ENCODE measurements around the gene CAPN13. TPM values are rescaled to one million over a fixed set of nuclear protein-coding genes. Genes with fewer than 3 reads are reported as not detected.

Gene CAPN13
- not detected for total RNA-seq

DNA sequence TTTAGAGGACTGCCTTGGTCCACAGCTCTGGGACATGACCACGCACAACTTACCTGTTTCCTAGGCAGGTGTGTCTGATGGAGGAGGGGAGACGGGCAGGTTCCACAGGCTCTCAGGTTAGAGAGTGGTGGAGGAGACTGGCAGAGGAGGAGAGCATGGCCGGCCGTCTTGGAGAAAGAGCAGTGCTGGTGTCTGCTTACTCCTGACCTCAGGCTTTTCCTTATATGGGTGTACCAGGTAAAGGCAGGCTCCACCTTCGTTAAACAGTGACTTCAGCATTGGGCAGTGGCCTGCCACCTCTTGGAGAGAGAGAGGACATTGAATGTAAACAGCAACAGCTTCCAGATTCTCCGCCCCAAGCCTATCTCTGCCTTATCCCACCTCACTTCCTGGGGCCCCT, at the start of gene CAPN13:
TSS of gene CAPN13 (minus strand) at position 198 of the 400 bp plus-strand sequence. CDS start 20,121 bp downstream, outside the sequence.
- TF ChIP-seq, protein P1, sequence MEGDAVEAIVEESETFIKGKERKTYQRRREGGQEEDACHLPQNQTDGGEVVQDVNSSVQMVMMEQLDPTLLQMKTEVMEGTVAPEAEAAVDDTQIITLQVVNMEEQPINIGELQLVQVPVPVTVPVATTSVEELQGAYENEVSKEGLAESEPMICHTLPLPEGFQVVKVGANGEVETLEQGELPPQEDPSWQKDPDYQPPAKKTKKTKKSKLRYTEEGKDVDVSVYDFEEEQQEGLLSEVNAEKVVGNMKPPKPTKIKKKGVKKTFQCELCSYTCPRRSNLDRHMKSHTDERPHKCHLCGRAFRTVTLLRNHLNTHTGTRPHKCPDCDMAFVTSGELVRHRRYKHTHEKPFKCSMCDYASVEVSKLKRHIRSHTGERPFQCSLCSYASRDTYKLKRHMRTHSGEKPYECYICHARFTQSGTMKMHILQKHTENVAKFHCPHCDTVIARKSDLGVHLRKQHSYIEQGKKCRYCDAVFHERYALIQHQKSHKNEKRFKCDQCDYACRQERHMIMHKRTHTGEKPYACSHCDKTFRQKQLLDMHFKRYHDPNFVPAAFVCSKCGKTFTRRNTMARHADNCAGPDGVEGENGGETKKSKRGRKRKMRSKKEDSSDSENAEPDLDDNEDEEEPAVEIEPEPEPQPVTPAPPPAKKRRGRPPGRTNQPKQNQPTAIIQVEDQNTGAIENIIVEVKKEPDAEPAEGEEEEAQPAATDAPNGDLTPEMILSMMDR (IDR thresholded peaks at IDR 0.05; ENCODE audit: low read depth), result no peak

GRCh38 chr2:30847841-30848240, 40.6 kb upstream of the CAPN13 start:
- TF ChIP-seq, protein P1 (IDR thresholded peaks at IDR 0.05; ENCODE audit: low read depth), result no peak

GRCh38 chr2:30847329-30847728, 40.1 kb upstream of the CAPN13 start:
- TF ChIP-seq, protein P1 (IDR thresholded peaks at IDR 0.05; ENCODE audit: low read depth), result no peak

GRCh38 chr2:30828586-30828985, 21.3 kb upstream of the CAPN13 start:
- TF ChIP-seq, protein P1 (IDR thresholded peaks at IDR 0.05; ENCODE audit: low read depth), result no peak

DNA sequence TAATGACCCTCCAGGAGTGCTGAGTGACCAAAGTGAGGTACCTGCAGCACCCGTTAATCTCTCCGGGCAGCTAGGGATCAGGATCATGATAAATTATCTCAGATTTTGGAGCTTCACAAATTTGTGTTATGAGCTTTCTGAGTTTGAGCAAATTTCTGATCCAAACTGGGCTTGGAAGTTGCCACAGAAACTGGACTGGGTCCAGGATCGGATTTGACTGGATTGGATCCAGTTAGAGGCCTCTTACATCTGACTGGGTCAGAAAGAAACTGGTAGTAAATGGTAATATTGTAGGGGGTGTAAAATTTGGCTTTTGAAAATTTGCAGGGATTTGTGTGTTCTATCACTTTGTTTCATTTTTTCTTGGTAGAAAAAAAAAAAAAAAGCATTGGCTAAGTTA, 19.7 kb upstream of the CAPN13 start:
- TF ChIP-seq, protein P1 (IDR thresholded peaks at IDR 0.05; ENCODE audit: low read depth), result no peak

GRCh38 chr2:30826481-30826880, 19.2 kb upstream of the CAPN13 start:
- TF ChIP-seq, protein P1 (IDR thresholded peaks at IDR 0.05; ENCODE audit: low read depth), result no peak

GRCh38 chr2:30823452-30823851, 16.2 kb upstream of the CAPN13 start:
- TF ChIP-seq, protein P1 (IDR thresholded peaks at IDR 0.05; ENCODE audit: low read depth), result no peak

Measured in subcutaneous adipose tissue (tissue), 4 donors.